Smooth muscle cell (in vitro differentiated cells): ENCODE data around the gene KRT23. TPM values are rescaled to one million over a fixed set of nuclear protein-coding genes. Genes with fewer than 3 reads are reported as not detected.
A peak's percentile ranks its signal among the peaks of the same experiment; 100 is the strongest.
"Not testable (repeated sequence)": the region's sequence is repeated elsewhere in the genome, so short reads cannot be mapped to it uniquely, and the experiment has no call there.

Experiments used
- DNase-seq: peaks from one replicate; lab custom pipeline; 2025; ENCODE audit not compliant: unreplicated experiment; lab: John Stamatoyannopoulos, UW
- H2AFZ ChIP-seq: fragments of 200-600 bp; sonication (generic); 2 replicates; pipeline ENCODE4 v1.6.0; 2016; ENCODE audit warnings: antibody characterized with exemption, low read depth, mild to moderate bottlenecking
- H3F3A ChIP-seq: fragments of 200-600 bp; sonication (generic); 2 replicates; pipeline ENCODE4 v1.6.0; 2017; ENCODE audit warnings: antibody characterized with exemption, low read depth
- H3K27ac ChIP-seq: fragments of 200-600 bp; sonication (generic); 2 replicates; pipeline ENCODE4 v1.5.1; 2016; ENCODE audit warnings: low read depth, mild to moderate bottlenecking
- H3K27me3 ChIP-seq: fragments of 200-600 bp; sonication (generic); 2 replicates; pipeline ENCODE4 v1.6.1; 2016; ENCODE audit warnings: low read depth, mild to moderate bottlenecking
- H3K36me3 ChIP-seq: fragments of 200-600 bp; sonication (generic); 2 replicates; pipeline ENCODE4 v1.5.1; 2016; ENCODE audit warnings: low read depth
- H3K4me1 ChIP-seq: fragments of 200-600 bp; sonication (generic); 2 replicates; pipeline ENCODE4 v1.5.1; 2016; ENCODE audit warnings: low read depth
- H3K4me2 ChIP-seq: fragments of 200-600 bp; sonication (generic); 2 replicates; pipeline ENCODE4 v1.6.0; 2016; ENCODE audit warnings: mild to moderate bottlenecking
- H3K4me3 ChIP-seq: fragments of 200-600 bp; sonication (generic); 2 replicates; pipeline ENCODE4 v1.5.1; 2016; ENCODE audit warnings: mild to moderate bottlenecking
- H3K79me2 ChIP-seq: fragments of 200-600 bp; sonication (generic); 2 replicates; pipeline ENCODE4 v1.6.0; 2016; ENCODE audit warnings: low read depth, mild to moderate bottlenecking
- H3K9ac ChIP-seq: fragments of 200-600 bp; sonication (generic); 2 replicates; pipeline ENCODE4 v1.6.0; 2016; ENCODE audit warnings: low read depth
- H3K9me3 ChIP-seq: fragments of 200-600 bp; sonication (generic); replicated peaks from 2 replicates; pipeline ENCODE4 v1.5.1; 2016; ENCODE audit warnings: low read depth
- H4K20me1 ChIP-seq: fragments of 200-600 bp; sonication (generic); 2 replicates; pipeline ENCODE4 v1.6.0; 2016; ENCODE audit warnings: low read depth
- CTCF ChIP-seq: fragments of 200-600 bp; sonication (generic); IDR thresholded peaks from 2 replicates; pipeline ENCODE4 v1.5.1; 2017; ENCODE audit warnings: borderline replicate concordance, mild to moderate bottlenecking, antibody characterized with exemption; ENCODE audit not compliant: insufficient read depth, poor library complexity, severe bottlenecking
- WGBS: methylation state at CpG from one replicate; pipeline ENCODE4 v1.1.7; 2016; ENCODE audit warnings: low lambda C conversion rate; 5-methylcytosine and 5-hydroxymethylcytosine counted together
- polyA plus RNA-seq: library from polyadenylated mRNA; unstranded; fragments of >200 nt; fragmentation: Nextera tagmentation; extraction: Ambion mirVana; gene quantifications from 2 replicates; pipeline ENCODE4 v1.2.1, GENCODE V29; 2016
- total RNA-seq: library from RNA; depleted of rRNA; stranded (reverse); fragments of >200 nt; gene quantifications from 2 replicates; pipeline ENCODE4 v1.2.3, GENCODE V29; 2014

Gene KRT23
- total and polyA plus RNA-seq, 2 experiments from 2014 or later = 14.4 to 46.3 TPM

- no peak for TF ChIP-seq CTCF
- Histone ChIP-seq H3F3A (no peaks in the 10 kb centered on the region), H3K9ac (no peak overlapping the region), H2AFZ (no peak overlapping the region), H3K27ac (peak overlapping the region; percentile 98), H3K36me3 (no peaks in the 10 kb centered on the region), H3K9me3 (no peaks in the 10 kb centered on the region), H3K4me2 (no peak overlapping the region), H3K4me3 (no peak overlapping the region), H3K79me2 (no peaks in the 10 kb centered on the region), H4K20me1 (no peaks in the 10 kb centered on the region), H3K4me1 (no peaks in the 10 kb centered on the region), H3K27me3 (no peaks in the 10 kb centered on the region)
- WGBS = 92% methylated on average over 2 of the region's 2 CpGs
- no peak for DNase-seq
Measured at GRCh38 chr17:40921026-40921425, 16.4 kb downstream of the KRT23 start.

DNA sequence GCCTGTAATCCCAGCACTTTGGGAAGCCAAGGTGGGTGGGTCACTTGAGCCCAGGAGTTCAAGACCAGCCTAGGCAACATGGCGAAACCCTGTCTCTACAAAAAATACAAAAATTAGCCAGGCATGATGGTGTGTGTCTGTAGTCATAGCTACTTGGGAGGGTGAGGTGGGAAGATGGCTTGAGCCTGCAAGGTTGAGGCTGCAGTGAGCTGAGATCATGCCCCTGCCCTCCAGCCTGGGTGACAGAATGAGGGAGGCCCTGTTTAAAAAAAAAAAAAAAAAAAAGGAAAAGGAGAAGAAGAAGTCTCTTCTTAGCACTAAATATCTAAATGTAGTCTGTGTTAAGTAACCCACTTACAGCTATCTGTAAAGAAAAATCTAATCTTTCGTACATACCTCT lies 20.3 kb downstream of the KRT23 start:
- H3K27ac ChIP-seq = peak overlapping the region; percentile 96
- H3K9ac ChIP-seq, DNase-seq, H3K4me2 ChIP-seq, H3K4me1 ChIP-seq, H3K9me3 ChIP-seq, H2AFZ ChIP-seq, H3K36me3 ChIP-seq, H3F3A ChIP-seq, H3K4me3 ChIP-seq, H4K20me1 ChIP-seq, H3K79me2 ChIP-seq, H3K27me3 ChIP-seq: not testable (repeated sequence)
- 96% methylated on average over 2 of the region's 2 CpGs for WGBS

- TF ChIP-seq CTCF = no peak
- WGBS = 43% methylated on average over 1 of the region's 1 CpG
- DNase-seq = no peak
- Histone ChIP-seq H3K4me3 (no peak overlapping the region), H3K9me3 (no peaks in the 10 kb centered on the region), H3K27me3 (no peaks in the 10 kb centered on the region), H3K4me2 (no peak overlapping the region), H3K4me1 (no peaks in the 10 kb centered on the region), H3K9ac (peak overlapping the region; percentile 87), H2AFZ (no peak overlapping the region), H3K27ac (peak overlapping the region; percentile 96), H4K20me1 (no peaks in the 10 kb centered on the region), H3K79me2 (no peaks in the 10 kb centered on the region), H3F3A (no peaks in the 10 kb centered on the region), H3K36me3 (no peaks in the 10 kb centered on the region)
Measured at GRCh38 chr17:40916366-40916765, 21.1 kb downstream of the KRT23 start.

GRCh38 chr17:40915721-40916256 lies 21.7 kb downstream of the KRT23 start:
- Histone ChIP-seq H3K27me3 (no peaks in the 10 kb centered on the region), H3K4me1 (no peaks in the 10 kb centered on the region), H4K20me1 (no peaks in the 10 kb centered on the region), H3K9ac (peak overlapping the region; percentile 87), H2AFZ (no peak overlapping the region), H3K4me3 (no peak overlapping the region), H3K36me3 (no peaks in the 10 kb centered on the region), H3K79me2 (no peaks in the 10 kb centered on the region), H3K27ac (peak overlapping the region; percentile 96), H3K4me2 (peak overlapping the region; percentile 14), H3F3A (no peaks in the 10 kb centered on the region), H3K9me3 (no peaks in the 10 kb centered on the region)
- no peak for TF ChIP-seq CTCF
- DNase-seq = no peak
- WGBS = 55% methylated on average over 2 of the region's 2 CpGs
